Retinal pigment epithelial cell (primary cell): ENCODE results near the gene SCARB1.

Experiments
- DNase-seq: peaks from one replicate; pipeline ENCODE4 v3.0.0-alpha.2; 2010; ENCODE audit warnings: low read depth
- H3K4me3 ChIP-seq: 2 replicates; pipeline ENCODE4 v1.5.1; 2011; ENCODE audit warnings: mild to moderate bottlenecking, low read length, control low read depth, moderate library complexity
- TF ChIP-seq, protein P1 (sequence below): conservative IDR thresholded peaks from 2 replicates; pipeline ENCODE4 v1.5.1; 2011; ENCODE audit warnings: low read depth, low read length, control low read depth, inconsistent platforms

The SCARB1 gene

DNA sequence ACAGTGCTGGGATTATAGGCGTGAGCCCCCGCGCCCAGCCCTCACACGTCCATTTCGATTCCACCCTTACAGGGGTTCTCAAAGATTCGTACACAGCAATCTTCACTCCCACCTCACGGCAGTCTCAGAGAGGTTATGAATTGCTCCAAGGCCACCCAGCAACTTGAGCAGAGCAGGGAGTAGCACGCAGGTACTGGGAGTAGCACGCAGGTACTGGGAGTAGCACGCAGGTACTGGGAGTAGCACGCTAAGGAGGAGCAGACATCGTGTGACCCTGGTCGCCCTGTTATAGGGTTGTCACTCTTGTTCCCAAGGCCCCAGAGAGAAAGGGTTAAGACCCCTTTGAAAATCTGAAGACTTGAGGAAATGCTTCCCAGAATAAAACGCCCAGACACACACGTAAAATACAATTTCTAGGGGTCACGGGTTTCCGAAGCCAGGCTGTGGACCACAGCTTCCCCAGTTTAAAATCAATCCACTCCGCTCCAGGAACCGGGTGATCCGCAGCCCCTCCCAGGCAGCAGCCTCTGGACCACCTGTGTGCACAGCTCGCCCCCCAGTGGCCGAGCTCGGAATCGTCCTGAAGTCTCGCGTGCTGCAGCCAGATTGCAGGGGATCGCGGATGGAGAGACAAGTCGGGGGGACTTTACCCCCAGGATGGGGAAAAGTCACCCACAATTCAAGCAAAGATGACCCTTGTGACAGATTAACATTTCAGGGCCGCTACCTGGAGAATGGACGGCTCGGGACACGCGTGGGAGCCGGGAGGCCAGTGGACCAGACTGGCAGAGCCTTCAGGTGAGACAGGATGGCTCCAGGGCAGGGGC is 92.0 kb downstream of the SCARB1 start:
- TF ChIP-seq, protein P1, sequence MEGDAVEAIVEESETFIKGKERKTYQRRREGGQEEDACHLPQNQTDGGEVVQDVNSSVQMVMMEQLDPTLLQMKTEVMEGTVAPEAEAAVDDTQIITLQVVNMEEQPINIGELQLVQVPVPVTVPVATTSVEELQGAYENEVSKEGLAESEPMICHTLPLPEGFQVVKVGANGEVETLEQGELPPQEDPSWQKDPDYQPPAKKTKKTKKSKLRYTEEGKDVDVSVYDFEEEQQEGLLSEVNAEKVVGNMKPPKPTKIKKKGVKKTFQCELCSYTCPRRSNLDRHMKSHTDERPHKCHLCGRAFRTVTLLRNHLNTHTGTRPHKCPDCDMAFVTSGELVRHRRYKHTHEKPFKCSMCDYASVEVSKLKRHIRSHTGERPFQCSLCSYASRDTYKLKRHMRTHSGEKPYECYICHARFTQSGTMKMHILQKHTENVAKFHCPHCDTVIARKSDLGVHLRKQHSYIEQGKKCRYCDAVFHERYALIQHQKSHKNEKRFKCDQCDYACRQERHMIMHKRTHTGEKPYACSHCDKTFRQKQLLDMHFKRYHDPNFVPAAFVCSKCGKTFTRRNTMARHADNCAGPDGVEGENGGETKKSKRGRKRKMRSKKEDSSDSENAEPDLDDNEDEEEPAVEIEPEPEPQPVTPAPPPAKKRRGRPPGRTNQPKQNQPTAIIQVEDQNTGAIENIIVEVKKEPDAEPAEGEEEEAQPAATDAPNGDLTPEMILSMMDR, result peak; percentile 94
- H3K4me3 ChIP-seq, result no peak overlapping the region
- no peak for DNase-seq

DNA sequence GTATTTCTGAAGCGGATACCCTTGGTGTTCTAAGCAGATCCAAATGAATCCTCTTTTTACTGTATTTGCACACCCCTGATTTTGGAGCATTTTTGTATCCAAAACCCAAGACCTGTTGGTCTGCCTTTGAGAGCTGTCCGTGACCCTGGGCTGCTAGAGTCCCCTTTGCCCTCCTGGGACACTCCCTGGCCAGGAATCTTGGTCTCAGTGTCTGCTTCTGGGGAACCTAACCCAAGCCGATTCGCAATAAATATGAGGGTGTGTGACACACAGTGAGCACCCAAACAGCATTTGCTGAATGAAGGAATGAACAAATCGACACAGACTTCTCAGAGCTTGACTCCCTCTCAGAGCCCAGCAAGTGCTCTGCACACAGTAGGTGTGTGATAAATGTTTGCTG is 92.9 kb downstream of the SCARB1 start:
- TF ChIP-seq, protein P1, result no peak
- no peak for DNase-seq
- no peak overlapping the region for H3K4me3 ChIP-seq

DNA sequence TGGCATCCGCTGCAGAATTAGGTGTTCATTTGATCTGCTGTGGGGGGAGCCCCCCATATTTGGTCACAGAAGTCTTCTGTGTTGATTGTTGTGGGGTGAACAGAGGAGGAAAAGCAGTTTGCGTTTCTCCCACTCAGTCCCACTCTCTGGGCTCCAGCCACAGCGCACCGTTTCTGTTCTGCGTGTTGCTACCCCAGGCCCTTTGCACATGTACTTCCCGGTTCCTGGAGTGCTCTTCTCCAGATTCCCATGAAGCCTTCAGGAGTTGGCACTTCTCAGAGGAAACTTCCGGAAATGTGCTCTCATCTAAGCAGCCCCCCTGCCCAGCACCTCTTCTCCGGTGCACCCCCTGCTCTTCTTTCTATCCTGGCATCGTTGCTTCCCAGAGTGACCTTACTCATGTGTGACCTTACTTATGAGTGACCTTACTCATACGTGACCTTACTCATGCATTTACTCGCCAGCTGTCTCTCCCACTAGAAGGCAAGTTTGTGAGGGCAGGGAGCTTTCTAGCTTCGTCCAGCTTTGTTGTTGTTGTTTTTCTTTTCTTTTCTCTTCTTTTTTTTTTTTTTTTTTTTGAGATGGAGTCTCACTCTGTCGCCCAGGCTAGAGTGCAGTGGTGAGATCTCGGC is 93.7 kb downstream of the SCARB1 start:
- H3K4me3 ChIP-seq, result no peak overlapping the region
- TF ChIP-seq, protein P1, result no peak
- DNase-seq, result no peak

DNA sequence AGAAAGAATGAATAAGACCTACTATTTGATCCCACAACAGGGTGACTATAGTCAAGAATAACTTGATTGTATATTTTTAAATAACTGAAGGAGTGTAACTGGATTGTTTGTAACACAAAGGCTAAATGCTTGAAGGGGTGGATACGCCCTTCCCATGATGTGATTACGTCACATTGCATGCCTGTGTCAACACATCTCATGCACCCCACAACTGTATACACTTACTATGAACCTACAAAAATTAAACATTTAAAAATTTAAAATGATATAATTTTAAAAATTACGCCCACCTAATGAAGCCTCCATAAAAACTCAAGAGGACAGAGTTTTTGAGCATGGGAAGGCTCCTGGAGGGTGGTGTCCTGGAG is 94.5 kb downstream of the SCARB1 start:
- no peak overlapping the region for H3K4me3 ChIP-seq
- DNase-seq, result no peak
- TF ChIP-seq, protein P1, result no peak

DNA sequence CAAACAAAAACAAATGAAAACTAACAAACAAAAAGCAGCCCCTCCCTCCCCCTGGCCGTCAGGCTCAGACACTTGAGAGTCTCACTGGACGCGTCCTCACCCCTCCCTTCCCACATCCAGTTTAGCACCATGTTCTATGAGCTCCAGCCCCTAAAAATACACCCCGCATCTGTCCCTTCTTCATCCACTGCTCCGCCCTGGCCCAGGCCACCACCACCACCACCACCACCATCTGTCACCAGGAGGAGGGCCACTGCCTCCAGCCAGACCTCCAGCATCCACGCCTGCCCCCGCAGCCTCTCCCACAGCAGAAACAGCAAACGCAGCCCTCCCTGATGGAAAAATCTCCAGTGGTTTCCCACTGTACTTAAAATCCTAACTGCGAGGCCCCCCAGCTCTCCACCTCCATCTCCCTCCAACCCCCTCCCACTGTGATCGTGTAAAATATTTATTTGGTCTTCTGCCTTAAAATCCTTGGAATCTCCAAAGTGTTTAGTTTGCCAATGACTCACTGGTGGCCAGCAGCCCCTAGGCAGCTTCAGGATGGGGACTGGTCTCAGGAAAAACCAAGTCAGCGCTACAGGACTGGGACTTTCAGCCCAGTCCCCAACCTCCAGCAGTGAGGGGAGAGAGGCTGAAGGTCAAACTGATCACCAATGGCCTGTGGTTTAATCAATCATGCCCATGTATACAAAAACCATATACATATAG is 95.1 kb downstream of the SCARB1 start:
- no peak for DNase-seq
- TF ChIP-seq, protein P1, result no peak

DNA sequence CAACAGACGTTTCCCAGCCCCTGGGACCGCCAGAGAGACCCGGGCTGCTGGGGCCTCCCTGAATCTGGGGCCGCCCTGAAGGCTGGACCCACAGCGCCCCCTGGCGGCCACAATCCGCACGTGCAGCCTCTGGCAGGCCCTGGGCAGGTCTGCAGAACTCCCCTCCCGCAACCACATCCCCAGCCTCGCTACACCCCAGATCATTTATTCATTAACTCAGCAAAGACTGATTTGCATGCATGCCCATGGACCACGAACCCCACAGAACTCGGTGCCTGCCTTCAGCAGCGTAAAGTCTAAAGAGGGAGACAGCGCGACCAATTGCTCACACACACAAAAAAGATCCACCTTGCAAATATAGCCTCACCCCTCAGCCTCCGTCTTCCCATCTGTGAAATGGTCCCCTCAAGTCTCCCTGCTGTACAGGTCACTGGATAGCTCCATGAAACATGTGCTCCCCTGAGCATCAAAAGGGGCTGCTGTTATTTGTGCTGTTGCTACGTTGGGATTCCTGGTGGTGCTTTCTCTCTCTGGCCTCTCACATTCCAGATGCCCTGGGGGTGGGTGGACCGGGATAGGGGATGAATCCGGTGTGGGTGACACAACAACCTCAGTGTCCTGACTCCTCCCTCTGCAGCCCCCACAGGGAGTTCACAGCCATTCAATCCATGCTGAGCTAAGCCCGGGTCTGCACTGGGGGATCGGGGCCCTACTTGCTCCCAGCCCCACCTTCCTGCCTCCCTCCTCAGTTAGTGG is 96.4 kb downstream of the SCARB1 start:
- no peak for DNase-seq
- no peak overlapping the region for H3K4me3 ChIP-seq
- TF ChIP-seq, protein P1, result peak; percentile 89

More for the DNA sequence above, 95.1 kb downstream of the SCARB1 start:
- H3K4me3 ChIP-seq, result no peak overlapping the region
